ENCODE measurements around the gene ANXA1. TPM values are rescaled to one million over a fixed set of nuclear protein-coding genes. Genes with fewer than 3 reads are reported as not detected.
A peak's percentile ranks its signal among the peaks of the same experiment; 100 is the strongest.

Gene ANXA1
- total RNA-seq, 4 donors from 2014 or later, result 236 to 442 (median 247) TPM

- H3K4me3 ChIP-seq (replicated peaks in 1 of 3), result no peak overlapping the region
- DNase-seq, result peak in 1 of 2 donors; percentile 12
- H3K4me1 ChIP-seq, result peaks cover 4 to 5% of the 10 kb centered on the region in 2 donors
- H3K27ac ChIP-seq, result no peak overlapping the region
- no peaks in the 10 kb centered on the region for H3K9me3 ChIP-seq
- 82 to 86% methylated on average over 4 of the region's 4 CpGs for WGBS, 2 donors
- H3K36me3 ChIP-seq, result no peaks in the 10 kb centered on the region
- intact Hi-C loops (cut with DNase I), result no loop called here
- no peak for TF ChIP-seq CTCF (IDR thresholded peaks at IDR 0.05)
- TF ChIP-seq POLR2A (IDR thresholded peaks at IDR 0.05), result no peak
- H3K27me3 ChIP-seq, result no peaks in the 10 kb centered on the region
These were observed 32.6 kb upstream of the ANXA1 start for GRCh38 chr9:73118898-73119554.

GRCh38 chr9:73121375-73121935 is 30.2 kb upstream of the ANXA1 start:
- Histone ChIP-seq H3K27me3 (no peaks in the 10 kb centered on the region), H3K4me1 (no peaks in the 10 kb centered on the region), H3K4me3 (replicated peaks in 1 of 3) (no peak overlapping the region), H3K36me3 (no peaks in the 10 kb centered on the region), H3K27ac (no peak overlapping the region), H3K9me3 (no peaks in the 10 kb centered on the region)
- no peak for DNase-seq
- TF ChIP-seq CTCF (IDR thresholded peaks at IDR 0.05) (no peak), POLR2A (IDR thresholded peaks at IDR 0.05) (no peak)
- WGBS, 2 donors, result 35 to 42% methylated on average over 1 of the region's 1 CpG
- intact Hi-C loops (cut with DNase I), result no loop called here

- no peak for DNase-seq
- 85 to 90% methylated on average over 1 of the region's 1 CpG for WGBS, 2 donors
- TF ChIP-seq POLR2A (IDR thresholded peaks at IDR 0.05), result no peak
- no peak for TF ChIP-seq CTCF (IDR thresholded peaks at IDR 0.05)
- Histone ChIP-seq H3K4me1 (no peaks in the 10 kb centered on the region), H3K27me3 (no peaks in the 10 kb centered on the region), H3K36me3 (no peaks in the 10 kb centered on the region), H3K4me3 (replicated peaks in 1 of 3) (no peak overlapping the region), H3K9me3 (no peaks in the 10 kb centered on the region), H3K27ac (no peak overlapping the region)
- intact Hi-C loops (cut with DNase I), result no loop called here
These were observed 26.0 kb upstream of the ANXA1 start for GRCh38 chr9:73125651-73126050.

GRCh38 chr9:73129941-73130685 is 21.6 kb upstream of the ANXA1 start:
- intact Hi-C loops (cut with DNase I), result no loop called here
- no peaks in the 10 kb centered on the region for H3K36me3 ChIP-seq
- no peaks in the 10 kb centered on the region for H3K27me3 ChIP-seq
- no peak for DNase-seq
- H3K27ac ChIP-seq, result no peak overlapping the region
- H3K4me1 ChIP-seq, result peaks cover 7 to 15% of the 10 kb centered on the region in 2 donors
- no peaks in the 10 kb centered on the region for H3K9me3 ChIP-seq
- no peak overlapping the region for H3K4me3 ChIP-seq (replicated peaks in 1 of 3)
- WGBS, 2 donors, result 86 to 87% methylated on average over 6 of the region's 6 CpGs
- TF ChIP-seq CTCF (IDR thresholded peaks at IDR 0.05), result no peak
- TF ChIP-seq POLR2A (IDR thresholded peaks at IDR 0.05), result no peak

GRCh38 chr9:73131461-73131860 is 20.2 kb upstream of the ANXA1 start:
- peaks cover 7 to 15% of the 10 kb centered on the region in 2 donors for H3K4me1 ChIP-seq
- H3K4me3 ChIP-seq (replicated peaks in 1 of 3), result no peak overlapping the region
- peak overlapping the region; percentile 92 to 97 (median 95) for H3K27ac ChIP-seq
- DNase-seq, result no peak
- 72 to 74% methylated on average over 4 of the region's 4 CpGs for WGBS, 2 donors
- no peaks in the 10 kb centered on the region for H3K27me3 ChIP-seq
- intact Hi-C loops (cut with DNase I), result no loop called here
- no peak for TF ChIP-seq CTCF (IDR thresholded peaks at IDR 0.05)
- TF ChIP-seq POLR2A (IDR thresholded peaks at IDR 0.05), result no peak
- no peaks in the 10 kb centered on the region for H3K9me3 ChIP-seq
- no peaks in the 10 kb centered on the region for H3K36me3 ChIP-seq
